ENCODE results near the gene SLC4A11.

SLC4A11 gene

GRCh38 chr20:3245711-3246110 is 6.7 kb upstream of the SLC4A11 start:
- DNase-seq = no peak

- DNase-seq = no peak
These were observed 6.2 kb upstream of the SLC4A11 start for GRCh38 chr20:3245156-3245555.

GRCh38 chr20:3244613-3245012 is 5.6 kb upstream of the SLC4A11 start:
- DNase-seq = no peak

GRCh38 chr20:3243718-3244358 is 4.8 kb upstream of the SLC4A11 start:
- no peak for DNase-seq

GRCh38 chr20:3242172-3242692 is 3.2 kb upstream of the SLC4A11 start:
- no peak for DNase-seq

GRCh38 chr20:3240776-3241363 is 1.9 kb upstream of the SLC4A11 start:
- no peak for DNase-seq

- DNase-seq = no peak
These were observed 1.1 kb upstream of the SLC4A11 start for GRCh38 chr20:3239867-3240775.

GRCh38 chr20:3238616-3239025 is 369 bp downstream of the SLC4A11 start:
- no peak for DNase-seq

- no peak for DNase-seq
These were observed 903 bp downstream of the SLC4A11 start for GRCh38 chr20:3237958-3238615.

- DNase-seq = no peak
These were observed 1.7 kb downstream of the SLC4A11 start for GRCh38 chr20:3237011-3237957.

GRCh38 chr20:3235666-3236324 is 3.2 kb downstream of the SLC4A11 start:
- no peak for DNase-seq

- no peak for DNase-seq
These were observed 4.9 kb downstream of the SLC4A11 start for GRCh38 chr20:3233991-3234498.

GRCh38 chr20:3233131-3233990 is 5.6 kb downstream of the SLC4A11 start:
- DNase-seq = no peak

- no peak for DNase-seq
These were observed 7.0 kb downstream of the SLC4A11 start for GRCh38 chr20:3231889-3232588.

GRCh38 chr20:3231116-3231515 is 7.9 kb downstream of the SLC4A11 start:
- DNase-seq = no peak

- DNase-seq = no peak
These were observed 9.2 kb downstream of the SLC4A11 start for GRCh38 chr20:3229798-3230197.

- no peak for DNase-seq
These were observed 9.8 kb downstream of the SLC4A11 start for GRCh38 chr20:3229158-3229557.

GRCh38 chr20:3228750-3229032 is 10.3 kb downstream of the SLC4A11 start:
- DNase-seq = no peak

- no peak for DNase-seq
These were observed 10.8 kb downstream of the SLC4A11 start for GRCh38 chr20:3227936-3228749.

All from NCI-H526 treated with DMSO at 0.1 percent for 48 hours (cell line).